Activated CD4-positive, alpha-beta T cell treated with anti-CD3 and anti-CD28 coated beads for 1 hour (primary cell): ENCODE results near the gene PTGDR.

Experiments
- DNase-seq: peaks from one replicate; pipeline ENCODE4 v3.0.0-alpha.2; 2020

The PTGDR gene, protein sequence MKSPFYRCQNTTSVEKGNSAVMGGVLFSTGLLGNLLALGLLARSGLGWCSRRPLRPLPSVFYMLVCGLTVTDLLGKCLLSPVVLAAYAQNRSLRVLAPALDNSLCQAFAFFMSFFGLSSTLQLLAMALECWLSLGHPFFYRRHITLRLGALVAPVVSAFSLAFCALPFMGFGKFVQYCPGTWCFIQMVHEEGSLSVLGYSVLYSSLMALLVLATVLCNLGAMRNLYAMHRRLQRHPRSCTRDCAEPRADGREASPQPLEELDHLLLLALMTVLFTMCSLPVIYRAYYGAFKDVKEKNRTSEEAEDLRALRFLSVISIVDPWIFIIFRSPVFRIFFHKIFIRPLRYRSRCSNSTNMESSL

DNA sequence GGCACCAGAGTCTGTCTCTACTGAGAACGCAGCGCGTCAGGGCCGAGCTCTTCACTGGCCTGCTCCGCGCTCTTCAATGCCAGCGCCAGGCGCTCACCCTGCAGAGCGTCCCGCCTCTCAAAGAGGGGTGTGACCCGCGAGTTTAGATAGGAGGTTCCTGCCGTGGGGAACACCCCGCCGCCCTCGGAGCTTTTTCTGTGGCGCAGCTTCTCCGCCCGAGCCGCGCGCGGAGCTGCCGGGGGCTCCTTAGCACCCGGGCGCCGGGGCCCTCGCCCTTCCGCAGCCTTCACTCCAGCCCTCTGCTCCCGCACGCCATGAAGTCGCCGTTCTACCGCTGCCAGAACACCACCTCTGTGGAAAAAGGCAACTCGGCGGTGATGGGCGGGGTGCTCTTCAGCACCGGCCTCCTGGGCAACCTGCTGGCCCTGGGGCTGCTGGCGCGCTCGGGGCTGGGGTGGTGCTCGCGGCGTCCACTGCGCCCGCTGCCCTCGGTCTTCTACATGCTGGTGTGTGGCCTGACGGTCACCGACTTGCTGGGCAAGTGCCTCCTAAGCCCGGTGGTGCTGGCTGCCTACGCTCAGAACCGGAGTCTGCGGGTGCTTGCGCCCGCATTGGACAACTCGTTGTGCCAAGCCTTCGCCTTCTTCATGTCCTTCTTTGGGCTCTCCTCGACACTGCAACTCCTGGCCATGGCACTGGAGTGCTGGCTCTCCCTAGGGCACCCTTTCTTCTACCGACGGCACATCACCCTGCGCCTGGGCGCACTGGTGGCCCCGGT lies at the start of gene PTGDR:
TSS of gene PTGDR (plus strand) at position 198 of the 778 bp plus-strand sequence. CDS start at position 315, 117 bp downstream.
- DNase-seq, result no peak

DNA sequence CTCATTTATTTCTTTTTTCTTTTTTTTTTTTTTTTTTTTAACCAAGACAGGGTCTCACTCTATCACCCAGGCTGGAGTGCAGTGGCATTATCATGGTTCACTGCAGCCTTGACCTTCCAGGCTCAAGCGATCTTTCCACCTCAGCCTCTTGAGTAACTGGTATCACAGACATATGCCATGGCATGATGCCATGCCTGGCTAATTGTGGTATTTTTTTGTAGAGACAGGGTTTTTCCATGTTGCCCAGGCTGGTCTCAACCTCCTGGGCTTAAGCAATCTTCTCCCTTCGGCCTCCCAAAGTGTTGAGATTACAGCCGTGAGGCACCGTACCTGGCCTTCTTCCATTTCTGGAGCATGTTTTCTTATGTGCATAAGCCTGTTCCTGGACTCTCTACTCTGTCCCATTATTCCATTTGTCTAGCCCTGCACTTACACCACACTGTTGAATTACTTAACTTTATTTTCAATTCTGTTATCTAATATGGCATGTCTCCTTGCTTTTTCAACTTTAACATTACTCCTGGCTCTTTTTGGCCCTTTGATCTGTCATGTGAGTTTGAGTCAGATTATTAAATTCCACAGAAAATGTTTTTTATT lies 47.9 kb upstream of the PTGDR start:
- no peak for DNase-seq

DNA sequence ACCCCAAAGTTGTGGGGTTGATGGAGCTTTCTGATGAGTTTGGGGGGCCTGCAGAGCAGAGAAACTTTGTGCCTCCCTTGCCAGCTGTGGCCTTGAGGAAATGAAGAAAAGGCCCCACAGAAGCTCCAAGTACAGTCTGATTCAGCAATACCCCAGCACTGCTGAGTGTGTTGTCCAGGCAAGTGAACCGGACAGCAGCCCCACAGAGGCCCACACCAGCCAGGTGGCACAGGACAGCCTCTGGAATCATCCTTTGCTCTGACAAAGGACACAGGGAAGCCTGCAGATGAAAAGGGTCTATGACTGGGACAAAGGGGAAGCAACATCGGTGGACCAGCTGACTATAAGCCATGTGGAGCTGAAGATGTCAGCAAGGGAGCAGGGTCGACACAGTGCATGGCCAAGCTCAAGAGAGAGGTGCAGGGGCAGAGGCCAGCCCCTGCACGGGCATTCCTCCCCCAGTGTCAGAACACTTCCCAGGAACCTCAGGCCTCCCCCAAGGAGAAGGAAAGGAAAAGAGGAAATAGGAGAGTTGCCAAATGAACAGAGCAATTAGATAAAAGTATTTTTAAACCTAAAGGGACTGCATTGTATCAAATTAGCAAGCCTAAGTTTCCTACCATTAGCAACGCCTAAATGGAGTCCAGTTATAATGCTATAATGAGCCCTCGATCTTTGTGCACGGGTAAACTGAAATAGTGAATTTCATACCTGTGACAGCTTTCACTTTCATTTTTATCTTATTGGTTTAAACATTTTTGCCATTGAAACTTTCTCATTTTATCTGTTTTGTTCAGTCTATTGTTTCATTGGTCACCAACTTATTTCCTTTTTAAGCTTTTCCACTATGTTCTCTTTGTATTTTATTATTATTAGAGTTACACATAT lies 46.3 kb upstream of the PTGDR start:
- DNase-seq, result no peak

DNA sequence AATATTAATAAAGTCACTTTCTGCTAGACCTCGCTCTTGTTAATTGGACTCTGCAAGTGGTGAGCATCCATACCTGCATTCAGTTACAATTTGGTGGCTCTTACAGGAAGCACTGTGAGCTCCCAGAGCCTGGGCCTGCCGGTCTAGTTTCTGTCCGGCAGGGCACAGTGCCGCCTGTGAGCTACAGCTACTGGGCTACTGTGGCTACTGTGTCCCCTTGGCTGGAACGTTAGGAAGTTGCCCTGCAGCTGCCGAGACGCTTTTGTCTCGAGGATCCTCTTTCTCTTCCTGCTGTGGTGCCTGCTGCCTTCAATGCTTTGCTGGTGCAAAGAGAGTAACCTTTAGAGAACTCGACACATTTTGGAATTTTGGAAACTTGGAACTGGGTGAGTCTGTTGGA lies 44.6 kb upstream of the PTGDR start:
- no peak for DNase-seq

DNA sequence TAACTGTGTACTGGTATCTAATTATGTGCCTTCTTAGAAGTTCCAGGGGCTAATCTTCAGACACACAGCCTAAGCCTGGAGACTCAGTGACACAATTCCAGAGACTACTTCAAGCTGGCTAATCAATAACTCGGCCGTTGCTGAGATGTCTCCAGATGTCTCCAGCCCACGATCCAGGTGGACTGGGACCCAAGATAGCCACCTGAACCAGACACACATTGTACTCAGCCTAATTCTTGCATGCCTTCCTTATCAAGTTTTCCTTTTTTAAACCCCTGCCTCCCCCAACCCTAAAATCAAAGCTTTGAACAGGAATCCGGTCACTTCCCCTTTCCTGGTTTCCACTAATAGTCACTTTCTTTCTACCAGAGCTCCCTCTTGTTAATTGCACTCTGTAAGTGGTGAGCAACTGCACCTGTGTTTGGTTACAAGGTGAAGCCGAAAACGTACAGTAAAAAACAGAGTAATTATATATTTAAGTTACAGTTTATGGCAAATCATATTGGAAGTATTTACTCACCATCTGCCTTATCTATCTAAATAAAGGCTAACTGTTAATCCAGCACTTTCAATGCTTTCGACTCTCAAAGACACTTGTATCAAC lies 39.8 kb upstream of the PTGDR start:
- no peak for DNase-seq

DNA sequence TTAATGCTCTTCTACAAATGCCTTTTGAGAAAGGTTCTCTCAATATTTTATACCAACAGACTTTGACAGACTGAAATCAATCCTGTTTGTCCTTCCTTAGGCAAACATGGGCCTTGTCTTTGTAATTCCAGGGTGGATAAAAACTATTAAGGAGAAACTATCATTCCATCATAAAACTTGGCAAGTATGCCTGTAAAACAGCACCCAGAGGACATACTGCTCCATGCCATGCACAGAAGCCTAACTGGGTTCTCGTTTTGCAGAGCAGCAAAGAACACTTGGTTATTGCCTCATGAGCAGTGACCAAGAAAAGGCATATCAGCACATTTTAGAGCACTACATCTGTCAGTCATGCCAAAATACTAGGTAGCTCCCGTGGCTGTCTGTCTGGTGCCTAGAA lies 33.8 kb upstream of the PTGDR start:
- no peak for DNase-seq

DNA sequence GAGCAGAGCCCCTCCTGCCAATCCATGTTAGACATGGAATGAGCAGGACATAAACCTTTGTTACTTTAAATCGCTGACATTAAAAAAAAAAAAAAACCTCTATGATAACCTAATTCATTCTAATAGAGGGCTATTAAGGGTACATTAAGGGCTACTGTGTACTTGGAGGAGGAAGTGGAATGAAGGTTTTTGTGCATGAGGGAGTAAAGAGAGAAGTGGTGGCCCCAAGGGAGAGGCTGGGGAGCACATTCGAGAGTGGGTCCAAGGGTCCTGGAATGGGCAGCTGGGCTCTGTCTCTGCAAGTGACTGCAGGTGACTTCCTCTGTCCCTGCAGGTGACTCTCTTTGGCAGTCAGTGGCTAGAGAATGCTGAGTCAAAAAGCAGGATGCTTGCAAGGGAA lies 32.1 kb upstream of the PTGDR start:
- no peak for DNase-seq

DNA sequence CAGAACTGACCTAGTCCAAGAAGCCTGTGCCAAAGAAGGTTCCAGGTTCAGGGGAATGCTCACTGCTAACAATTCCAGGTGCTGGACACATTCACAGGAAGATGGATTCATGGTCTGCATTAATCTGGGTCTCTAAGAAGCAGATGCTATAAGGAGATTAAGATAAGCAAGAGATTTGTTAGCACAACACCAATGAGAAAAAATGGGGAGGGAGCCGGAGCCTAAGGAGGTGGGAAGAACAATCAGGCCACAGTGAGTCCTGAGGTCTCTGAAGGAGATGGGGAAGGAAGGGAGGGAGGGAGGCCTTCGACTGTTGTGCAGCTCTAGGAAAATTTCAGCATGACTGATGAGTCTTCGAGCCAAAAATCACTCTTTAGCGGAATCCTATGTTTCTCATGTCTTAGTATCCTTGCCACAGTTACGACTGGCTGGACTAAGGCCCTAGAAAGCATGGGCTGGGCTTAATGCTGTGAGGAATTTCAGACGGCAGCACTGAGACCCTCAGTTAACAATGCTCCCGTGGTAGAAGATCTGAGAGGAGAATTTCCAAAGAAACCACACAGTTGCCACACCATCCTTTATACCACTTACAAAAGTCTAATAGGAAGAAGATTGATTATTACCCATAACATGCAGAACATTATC lies 31.5 kb upstream of the PTGDR start:
- DNase-seq, result no peak

DNA sequence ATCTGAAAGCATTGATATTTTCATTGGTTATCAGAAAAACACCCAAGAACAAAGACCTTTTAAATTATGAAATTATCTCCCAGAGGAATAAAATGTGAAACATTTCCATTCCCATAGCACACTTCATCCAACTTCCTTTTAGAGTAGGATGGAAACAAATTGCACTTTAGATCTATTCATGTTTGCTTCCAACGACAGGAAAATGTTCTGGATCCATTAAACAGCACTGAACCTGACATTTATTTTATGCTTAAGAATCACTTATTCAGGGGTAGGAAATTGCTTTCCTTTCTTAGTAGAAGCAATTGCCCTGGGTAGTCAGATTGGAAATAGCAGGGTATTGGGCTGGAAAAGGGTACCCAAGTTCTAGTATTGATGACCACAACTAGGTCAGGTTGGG lies 28.8 kb upstream of the PTGDR start:
- no peak for DNase-seq

DNA sequence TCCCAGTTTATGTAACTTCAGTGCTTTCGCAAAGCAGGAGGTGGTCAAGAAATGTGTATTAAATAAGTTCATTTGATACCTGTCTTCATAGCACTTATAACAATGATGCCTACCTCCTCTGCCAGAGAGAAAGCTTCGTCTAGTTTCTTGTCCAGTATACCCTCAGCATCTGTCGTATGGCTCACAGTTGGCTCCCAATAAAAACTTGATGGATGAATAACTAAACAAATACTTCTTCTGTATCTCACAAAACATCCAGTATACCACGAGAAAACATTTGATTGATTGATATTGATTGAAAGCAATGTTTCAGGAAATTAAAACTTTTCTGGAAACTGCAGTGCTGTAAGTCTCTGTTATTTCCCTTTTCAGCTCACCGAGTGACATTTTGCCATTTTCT lies 26.9 kb upstream of the PTGDR start:
- no peak for DNase-seq

DNA sequence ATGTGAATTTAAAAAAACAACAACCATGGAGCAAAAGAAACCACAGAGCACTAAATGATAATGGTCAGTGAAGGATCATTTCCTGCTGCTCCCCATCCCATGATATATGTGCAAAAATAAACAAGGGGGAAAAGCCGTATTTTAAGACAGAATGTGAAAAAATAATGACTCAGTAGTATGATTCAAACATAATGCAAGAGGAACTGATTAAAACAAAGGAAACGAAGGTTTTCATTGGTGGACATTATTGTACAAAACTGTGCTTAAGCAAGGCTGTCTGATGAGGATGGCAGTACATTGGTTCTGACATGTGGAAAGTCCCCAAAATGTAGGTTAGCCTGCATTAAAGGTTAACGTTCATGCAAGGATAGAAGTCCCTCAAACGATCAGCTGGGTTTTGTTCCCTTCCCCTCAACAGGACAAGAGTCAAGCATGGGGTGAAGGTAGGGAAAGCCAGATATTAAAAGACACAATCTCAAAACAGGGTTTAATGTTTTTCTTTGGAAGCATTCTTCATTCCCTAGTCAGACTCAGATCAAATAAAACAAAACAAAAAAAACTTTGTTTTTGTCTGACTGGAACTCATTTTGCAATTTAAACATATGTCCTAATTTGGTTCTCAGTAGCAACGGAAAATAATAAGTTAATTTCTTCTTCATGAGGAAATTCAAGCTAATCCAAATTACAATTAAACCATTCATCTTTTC lies 26.3 kb upstream of the PTGDR start:
- DNase-seq, result no peak

DNA sequence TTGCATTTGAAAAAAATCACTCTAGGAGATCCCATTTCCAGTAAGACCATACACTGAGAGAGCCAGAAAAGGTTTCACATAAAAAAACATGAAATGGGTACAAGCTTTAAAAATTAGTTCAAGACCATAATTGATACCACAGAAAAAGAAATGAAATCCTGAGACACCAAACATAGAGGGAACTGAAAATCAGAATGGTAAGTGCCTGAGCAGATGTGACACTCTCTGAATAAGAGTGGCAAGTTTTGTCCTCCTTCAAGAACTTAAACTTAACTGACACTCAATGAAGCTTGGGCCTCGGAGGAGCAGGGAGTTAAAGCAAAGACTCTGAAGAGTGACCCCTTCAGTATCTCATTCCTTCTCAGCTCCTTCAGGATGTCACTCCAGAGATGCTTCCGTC lies 23.2 kb upstream of the PTGDR start:
- DNase-seq, result no peak

DNA sequence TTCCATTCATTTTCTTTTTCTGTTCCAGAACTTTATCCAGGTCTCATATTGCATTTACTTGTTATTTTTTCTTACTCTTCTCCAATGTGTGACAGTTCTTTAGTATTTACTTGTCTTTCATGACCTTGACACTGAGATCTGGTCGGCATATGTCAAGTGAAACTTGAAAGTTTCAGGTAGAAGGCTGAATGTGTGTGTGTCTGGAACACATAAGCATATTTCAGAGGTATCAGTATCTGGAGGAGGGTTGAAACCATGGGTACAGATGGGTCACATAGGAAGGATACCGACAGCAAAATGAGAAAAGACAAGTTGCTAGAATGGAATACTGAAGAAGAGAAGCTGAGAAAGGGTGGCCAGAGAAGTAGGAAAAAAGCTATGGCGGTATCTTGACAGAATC lies 22.5 kb upstream of the PTGDR start:
- no peak for DNase-seq

DNA sequence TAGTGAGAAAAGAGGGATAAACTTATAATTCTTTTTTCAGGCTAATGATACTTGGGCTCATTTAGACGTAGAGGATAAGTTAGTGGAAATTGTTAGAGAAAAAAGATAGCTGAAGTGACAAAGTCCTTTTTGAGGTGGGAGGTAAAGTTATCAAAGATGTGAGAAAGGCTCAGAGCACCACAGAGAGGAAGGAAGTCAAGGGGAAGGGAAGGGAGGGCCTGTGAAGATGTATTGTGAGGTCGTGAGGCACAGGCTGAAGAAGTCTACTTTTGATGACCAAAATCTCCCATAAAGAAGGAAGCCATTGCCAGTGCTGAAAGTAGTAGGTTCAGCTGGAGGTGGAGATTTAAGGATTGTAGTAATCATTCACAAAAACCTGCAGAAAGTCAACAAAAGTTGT lies 19.4 kb upstream of the PTGDR start:
- no peak for DNase-seq

DNA sequence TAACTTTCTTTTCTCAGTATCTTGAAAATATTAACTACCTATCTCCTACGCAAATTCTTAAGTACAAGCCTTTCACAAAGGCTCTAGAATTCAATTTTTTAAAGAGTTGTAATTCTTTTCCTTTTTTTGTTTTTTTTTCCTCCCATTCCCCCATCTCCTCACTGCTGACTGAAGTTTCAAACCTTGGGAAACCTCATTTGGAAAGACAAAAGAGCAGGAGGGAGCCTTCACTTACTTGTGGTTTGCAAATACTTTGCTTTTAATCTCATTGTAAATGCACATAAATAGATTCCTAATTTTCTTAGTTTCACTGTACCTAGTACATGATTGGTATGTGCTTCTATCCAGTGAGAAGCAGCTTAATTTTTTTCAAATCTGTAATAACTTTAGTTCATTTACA lies 15.8 kb upstream of the PTGDR start:
- no peak for DNase-seq

DNA sequence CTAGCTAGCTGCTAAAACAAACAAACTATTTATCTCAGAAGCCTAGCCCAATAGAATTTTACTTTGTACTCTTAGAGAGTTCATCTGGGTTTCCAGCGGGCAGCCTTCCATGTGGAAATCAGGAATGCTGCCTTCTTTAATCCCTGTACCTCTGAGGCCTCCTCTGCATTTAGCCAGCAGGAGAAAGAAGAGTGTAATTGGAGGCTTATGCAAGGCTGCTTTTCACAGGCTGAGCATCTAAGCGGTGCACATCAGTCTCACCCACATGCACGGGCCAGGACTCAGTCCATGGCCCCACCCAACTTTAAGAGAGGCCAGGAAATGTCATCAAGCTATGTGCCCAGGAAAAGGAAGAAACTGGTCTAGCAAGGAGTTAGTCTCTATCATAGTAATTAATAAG lies 14.0 kb upstream of the PTGDR start:
- DNase-seq, result no peak

DNA sequence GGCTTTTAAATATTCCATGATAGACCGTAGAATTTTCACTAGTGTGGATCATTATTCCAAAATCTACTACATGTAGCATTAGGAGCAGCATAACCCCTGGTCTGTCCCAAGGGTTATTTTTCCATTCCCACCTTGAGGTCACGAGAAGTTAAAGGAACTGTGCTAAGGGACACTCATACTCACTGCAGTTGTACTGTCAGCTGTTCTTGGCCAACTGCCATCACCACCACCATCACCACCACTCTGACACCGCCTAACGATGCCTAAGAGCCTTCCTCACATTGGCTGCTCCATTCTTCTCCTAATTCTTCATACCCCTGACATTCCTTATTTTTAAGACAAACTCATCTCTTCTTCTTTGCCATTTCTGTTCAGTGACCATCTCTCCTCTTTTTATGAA lies 13.4 kb upstream of the PTGDR start:
- DNase-seq, result no peak

DNA sequence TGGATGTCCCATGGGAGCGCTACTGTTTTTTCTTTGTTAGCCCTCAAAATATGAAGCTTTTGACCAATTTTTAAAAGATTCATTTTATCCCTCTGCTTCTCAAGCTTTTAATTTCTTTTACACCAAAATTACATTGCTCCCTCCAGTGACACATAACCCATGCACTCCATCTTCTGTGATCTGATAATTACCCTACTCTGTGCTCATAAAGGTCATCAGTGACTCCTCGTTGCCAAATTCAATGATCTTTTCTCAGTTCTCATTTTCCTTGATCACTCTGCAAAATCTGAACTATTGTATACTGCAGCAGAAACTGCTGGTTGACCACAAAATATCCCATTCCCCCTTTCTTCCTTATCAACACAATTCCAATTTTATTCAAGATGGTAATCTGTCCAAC lies 8.7 kb upstream of the PTGDR start:
- no peak for DNase-seq

DNA sequence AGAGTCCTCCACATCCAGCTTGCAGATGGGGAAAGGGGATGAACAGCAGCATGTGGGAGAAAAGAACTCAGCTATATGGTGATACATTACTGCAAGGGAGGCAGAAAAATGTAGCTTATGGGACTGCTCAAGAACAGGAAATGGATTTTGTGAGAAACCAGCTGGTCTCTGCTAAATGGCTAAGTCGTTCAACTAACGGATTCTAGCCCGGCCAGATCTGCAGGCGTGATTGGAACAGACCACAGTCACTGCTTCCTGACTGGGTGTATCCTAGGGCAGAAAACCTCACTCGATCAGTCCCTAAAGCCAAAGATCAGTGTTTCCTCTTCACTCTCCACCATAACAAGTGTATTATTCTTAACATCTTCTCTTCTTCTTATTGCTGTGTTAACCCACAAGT lies 8.1 kb upstream of the PTGDR start:
- DNase-seq, result no peak

DNA sequence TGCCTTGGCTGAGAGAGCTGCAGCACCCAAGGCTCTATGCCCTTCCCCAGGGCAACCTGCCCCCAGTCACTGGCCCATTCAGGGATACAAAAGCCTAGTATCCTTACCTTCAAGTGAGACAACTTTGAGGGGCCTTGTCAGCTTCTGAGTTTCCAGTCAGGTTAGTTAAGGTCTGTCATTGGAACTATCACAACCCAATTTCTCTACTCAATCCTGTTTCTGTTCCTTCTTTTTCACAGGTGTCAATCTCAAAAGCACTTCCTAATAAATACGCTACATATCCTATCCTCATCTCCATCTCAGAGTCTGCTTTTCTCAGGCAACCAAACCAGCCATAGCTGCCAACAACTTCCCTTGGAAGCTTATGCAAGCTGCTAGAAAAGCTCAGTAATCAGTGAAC lies 4.9 kb upstream of the PTGDR start:
- no peak for DNase-seq

DNA sequence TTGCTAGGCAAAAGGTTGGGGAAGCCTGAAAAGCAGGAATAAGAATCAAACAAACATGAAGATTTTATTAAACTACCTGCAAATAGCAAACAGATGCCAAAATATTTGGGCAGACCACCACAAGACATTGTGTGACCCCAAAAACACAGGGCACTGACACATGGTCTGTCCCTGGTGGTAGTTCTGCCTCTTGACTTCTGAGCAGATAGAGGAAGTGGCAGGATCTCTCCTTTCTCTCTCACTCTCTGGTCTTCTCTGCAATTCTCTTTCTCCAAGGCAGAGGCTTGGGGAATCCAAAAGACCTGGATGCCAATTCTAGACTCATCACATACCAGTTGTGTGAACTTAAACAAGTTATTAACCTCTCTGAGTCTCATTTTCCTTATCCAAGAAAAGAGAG lies 4.3 kb upstream of the PTGDR start:
- DNase-seq, result no peak

DNA sequence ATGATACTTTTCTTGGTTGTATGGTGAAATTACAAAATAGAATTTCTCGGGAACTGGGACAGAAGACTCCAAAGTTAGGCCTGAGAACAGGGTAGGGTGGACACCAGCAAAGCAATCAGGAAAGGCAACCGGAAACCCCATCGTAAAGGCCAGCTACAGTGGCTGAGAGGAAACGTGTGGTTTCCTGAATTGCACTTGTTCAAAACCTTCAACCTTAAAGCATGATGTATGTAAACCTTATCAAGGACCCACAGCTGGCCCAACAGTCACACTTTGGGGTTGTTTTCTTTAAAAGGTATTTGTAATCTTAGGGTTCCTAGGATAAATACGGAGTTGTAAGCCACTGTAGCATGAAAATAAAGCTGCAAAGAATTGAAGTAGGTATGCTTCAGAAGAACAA lies 2.2 kb upstream of the PTGDR start:
- DNase-seq, result no peak
